Stimulated activated CD4-positive, alpha-beta T cell treated with anti-CD3 and anti-CD28 coated beads, Interleukin-4, amount 100 ng/mL, for 24 hours (primary cell): ENCODE data around the gene NEDD8.
"Not testable (repeated sequence)": the region's sequence is repeated elsewhere in the genome, so short reads cannot be mapped to it uniquely, and the experiment has no call there.

Experiments used
- DNase-seq: peaks from one replicate; pipeline ENCODE4 v3.0.0-alpha.2; 2020

The NEDD8 gene

GRCh38 chr14:24216876-24217275 is 15.3 kb downstream of the NEDD8 start:
- DNase-seq = not testable (repeated sequence)

- DNase-seq = no peak
Observed at GRCh38 chr14:24216345-24216699, 15.8 kb downstream of the NEDD8 start.

DNA sequence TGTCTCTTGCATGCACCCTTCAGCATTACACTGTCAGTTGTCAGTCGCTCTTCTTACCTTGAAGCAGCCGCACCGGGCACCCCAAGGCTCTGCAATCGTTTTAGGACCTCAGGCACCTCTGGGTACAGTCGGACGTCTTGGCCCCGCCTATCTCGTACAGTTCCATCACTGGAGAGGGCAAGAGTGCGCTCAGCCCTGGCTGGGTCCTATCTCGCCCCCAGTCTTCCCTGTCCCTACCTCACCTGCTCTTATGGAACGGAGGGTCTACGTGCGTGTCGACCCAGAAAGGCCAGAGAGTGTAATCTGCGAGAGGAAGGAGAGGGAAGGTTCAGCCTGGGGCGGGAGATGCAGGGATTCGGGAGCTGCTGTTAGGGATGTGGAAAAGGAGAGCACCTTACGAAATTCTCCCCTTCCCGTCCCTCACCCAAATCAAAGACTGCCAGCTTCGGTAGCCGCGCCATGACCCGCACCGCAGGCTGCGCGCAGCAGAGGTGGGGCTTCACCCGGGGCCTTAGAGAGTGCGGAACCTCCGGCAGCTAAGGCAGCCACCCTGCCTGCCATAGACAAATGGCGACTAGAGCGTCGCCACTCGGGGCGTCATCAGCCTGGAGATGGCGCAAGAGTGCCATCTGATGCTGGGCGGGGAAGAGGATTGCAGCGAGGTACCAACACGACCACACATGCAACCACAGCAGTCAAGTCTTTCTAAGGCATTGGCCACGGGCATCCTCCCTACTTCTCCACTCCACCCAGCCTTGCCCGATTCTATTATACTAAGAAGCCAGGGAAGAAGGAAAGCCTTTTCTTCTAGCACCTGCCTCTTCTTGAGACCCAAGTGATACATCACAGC is 16.4 kb downstream of the NEDD8 start, which contains the start of gene MDP1:
MDP1 (minus strand) TSS at position 572 of the 850 bp plus-strand sequence; CDS start at position 461, 111 bp downstream.
- DNase-seq = peak; percentile 84

GRCh38 chr14:24213866-24214662 is 18.1 kb downstream of the NEDD8 start:
- DNase-seq = no peak

DNA sequence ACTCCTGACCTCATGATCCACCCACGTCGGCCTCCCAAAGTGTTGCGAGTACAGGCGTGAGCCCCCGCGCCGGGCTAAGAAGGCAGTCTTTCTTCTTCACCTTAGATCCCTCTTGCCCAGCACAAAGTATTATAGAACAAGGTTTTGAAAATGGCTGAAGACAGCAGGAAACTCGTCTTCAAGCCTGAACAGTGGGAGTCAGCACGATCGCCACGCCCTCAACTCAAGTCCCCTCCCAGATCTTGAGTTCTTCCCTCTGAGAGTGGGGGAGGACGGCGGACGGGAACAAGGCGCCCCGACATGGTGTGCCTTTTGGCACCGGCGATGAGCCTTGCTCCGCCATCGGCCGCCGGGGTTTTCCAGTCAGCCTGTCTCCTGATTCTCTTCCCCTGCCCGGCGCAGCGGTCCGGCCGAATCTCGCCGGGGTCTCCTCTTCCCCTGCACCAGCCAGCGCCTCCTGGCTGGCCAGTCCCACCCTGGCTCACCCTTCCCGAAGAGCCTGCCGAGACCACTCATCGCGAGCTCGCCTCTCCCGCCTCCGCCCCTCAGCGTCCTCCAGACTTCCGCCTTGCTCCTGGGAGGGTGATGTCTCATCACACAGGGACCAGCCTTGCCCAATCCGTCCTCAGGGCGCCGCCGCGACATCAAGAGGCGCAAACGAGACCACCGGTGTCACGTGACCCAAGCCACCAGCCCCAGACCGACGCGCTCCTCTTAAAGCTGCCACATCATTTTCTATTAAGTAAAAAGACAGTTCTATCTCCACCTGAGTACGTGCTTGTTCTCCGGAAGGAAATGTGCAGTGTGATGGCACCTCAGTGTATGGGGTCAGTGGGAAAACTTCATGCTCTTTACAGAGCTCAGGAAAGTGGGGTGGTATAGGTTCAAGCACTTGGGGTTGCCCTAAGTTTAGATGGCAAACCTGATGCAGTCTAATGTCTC is 19.0 kb downstream of the NEDD8 start, which contains the start of gene CHMP4A:
CHMP4A (minus strand) TSS at position 565 of the 942 bp plus-strand sequence; CDS start at position 516, 49 bp downstream.
- DNase-seq = peak; percentile 98

DNA sequence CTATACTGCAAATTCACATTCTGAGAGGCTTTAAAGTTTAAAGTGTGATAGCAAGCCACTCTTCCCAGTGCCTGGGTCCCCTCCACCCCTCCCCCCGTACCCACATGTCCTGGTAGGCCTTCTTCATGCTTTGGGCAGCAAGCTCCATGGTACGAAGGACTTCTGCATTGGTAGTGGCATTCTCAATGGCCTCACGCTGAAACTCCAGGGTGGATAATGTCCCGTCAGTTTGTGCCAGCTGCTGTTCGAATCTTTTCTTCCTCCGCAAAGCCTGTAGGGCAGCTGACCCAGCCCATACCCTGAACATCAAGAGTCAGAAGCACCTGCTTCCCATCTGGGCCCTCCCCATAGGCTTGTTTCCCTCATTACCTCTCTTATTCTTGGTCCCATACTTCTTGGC is 20.9 kb downstream of the NEDD8 start:
- DNase-seq = no peak

DNA sequence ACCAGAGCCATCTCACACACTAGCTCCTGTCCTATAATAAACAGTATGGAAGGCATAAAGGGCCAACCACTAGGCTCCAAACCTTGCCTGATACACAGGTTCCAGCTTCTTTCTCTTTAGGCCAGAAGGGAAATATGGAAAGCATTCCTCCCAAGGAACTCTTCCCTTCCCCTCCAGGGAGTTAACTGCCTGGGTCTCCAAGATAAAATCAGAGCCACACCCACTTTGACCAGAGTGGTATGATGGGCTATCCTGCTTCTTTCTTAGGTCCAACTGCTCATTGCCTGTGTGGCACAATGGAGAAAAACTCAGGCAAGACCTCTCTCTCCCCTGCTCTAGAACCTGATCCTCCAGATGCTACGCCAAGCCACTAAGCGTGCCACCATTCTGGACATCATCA is 24.5 kb downstream of the NEDD8 start:
- no peak for DNase-seq

- no peak for DNase-seq
Observed at GRCh38 chr14:24207104-24207551, 25.0 kb downstream of the NEDD8 start.

- no peak for DNase-seq
Observed at GRCh38 chr14:24206260-24207103, 25.7 kb downstream of the NEDD8 start.

DNA sequence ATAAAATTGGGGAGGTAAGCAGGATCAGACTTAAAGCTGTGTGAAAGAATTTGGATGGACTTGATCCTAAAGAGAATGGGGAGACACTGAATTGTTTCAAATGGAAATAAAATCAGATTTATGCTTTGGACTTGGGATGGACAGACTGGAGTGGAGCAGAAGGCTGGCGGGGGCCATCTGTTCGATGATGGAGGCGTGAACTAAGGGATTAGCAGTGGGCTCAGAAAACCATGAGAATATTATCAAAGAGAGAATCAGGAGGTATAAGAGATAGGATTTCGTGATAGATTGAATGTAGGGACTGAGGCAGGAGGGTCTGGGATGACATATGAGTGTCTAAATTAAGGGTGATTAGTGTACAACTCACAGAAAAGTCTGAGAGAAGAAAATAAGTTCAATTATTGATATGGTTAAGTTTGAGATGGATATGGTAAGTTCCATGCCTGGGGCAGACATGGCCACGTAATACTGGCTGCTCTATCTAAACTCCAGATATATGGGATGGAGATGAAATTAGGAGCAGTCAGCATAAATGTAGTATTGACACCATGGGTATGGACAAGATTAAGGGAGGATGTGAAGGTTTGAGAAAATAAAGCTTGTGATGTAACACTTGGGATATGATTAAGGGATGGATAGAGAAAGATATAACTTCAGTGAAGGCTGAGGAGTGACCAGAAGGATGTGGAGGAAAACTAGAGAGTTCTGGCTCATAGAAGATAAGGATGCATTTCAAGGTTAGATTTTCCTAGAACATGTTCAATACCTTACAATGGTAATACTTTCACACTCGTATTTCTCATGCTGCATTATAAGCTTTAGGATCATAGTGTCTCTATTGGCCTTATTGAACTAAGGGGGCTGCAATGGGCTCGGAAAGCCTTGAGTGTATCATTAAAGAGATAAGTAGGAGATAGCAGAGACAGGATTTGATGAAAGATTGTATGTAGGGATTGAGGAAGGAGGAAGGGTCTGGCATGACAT is 27.7 kb downstream of the NEDD8 start:
- no peak for DNase-seq

DNA sequence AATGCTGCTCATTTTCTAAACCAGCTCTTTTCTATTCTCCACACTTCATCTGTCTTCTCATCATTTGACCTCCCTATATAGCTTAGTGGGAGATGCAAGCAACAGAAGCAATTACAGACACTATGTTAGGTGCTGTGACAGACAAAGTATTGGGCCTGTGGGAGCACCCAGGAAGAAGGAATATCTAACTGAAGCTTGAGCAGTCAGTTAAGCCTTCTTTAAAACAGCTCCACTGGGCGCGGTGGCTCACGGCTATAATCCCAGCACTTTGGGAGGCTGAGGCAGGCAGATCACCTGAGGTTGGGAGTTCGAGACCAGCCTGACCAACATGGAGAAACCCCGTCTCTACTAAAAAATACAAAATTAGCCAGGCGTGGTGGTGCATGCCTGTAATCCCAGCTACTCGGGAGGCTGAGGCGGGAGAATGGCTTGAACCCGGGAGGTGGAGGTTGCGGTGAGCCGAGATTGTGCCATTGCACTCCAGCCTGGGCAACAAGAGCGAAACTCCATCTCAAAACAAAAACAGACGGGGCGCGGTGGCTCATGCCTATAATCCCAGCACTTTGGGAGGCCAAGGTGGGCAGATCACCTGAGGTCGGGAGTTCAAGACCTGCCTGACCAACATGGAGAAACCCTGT is 28.8 kb downstream of the NEDD8 start:
- DNase-seq = not testable (repeated sequence)

- not testable (repeated sequence) for DNase-seq
Observed at GRCh38 chr14:24202538-24202937, 29.6 kb downstream of the NEDD8 start.

- DNase-seq = no peak
Observed at GRCh38 chr14:24198814-24199524, 33.2 kb downstream of the NEDD8 start.

DNA sequence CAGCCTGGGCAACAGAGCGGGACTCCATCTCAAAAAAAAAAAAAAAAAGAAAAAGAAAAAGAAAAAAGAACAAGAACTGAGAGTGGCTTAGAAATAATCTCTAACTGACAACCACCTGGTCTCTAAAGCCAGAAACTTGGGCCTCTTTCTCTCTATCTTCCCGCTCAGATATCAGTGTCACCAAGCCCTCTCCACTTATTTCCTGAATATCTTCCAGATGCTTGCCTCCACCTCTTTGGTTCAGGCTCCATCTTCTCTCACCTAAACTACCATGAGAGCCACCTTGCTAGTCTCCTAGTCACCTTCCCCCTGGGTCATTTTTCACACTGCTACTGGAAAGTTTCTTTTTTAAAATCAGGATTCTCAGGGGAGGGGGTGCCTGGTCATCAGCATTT is 35.1 kb downstream of the NEDD8 start:
- DNase-seq = no peak

- DNase-seq = no peak
Observed at GRCh38 chr14:24196071-24197055, 35.8 kb downstream of the NEDD8 start.

DNA sequence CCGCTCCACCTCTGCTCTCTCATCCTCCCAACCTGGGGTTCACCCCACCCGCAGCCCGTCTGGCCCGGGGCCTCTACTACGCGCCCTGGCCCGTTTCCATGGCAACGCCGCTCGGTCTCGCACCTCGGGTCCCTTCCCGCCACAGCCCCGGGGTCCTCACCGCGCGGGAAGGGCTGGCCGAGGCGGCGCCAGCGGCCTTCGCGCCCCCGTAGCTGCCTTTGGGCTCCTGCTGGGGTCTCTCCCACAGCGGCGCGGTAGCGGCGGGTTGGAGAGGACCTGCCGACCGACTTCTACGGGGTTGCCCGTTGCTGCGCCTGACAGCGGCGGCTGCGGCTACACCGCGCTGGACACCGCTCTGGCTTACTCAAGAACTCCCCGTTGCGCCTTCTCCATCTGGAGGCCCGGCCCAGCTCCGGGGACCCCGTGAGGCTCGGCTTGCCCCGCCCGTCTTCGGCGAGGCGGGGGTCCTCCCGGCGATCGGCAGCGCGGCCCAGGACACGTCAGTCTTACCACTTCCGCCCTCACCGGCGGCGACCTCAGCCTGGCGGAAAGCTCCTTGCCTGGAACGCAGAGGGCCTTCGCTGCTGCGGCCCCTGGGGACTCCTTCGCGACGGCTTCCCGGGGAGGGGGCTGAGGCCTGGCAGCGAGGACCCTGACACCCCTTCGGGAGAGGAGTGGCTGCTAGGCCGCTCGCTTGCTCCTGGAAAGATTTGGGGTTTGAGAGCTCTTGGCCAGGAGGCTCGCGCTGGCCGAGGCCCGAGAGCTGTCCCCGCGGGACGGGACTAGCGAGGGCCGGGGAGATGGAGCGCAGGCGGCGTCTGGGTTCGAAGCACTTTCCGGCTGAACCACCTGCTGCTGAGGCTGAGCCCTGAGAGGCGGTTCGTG is 36.7 kb downstream of the NEDD8 start, which contains the start of gene TM9SF1:
TM9SF1 (minus strand) TSS at position 256 of the 885 bp plus-strand sequence. CDS start 422 bp downstream, outside the sequence.
- peak; percentile 88 for DNase-seq

- DNase-seq = no peak
Observed at GRCh38 chr14:24194873-24195185, 37.3 kb downstream of the NEDD8 start.
